K562 (cell line): ENCODE measurements around the gene GUCA1A. TPM values are rescaled to one million over a fixed set of nuclear protein-coding genes. Genes with fewer than 3 reads are reported as not detected.
A peak's percentile ranks its signal among the peaks of the same experiment; 100 is the strongest.

Experiments used
- ARHGAP35 ChIP-seq: fragments of 450-650 bp; IDR thresholded peaks from 2 replicates; pipeline ENCODE4 v1.6.1; 2018; ENCODE audit not compliant: partially characterized antibody
- CBX8 ChIP-seq: fragments of 200-600 bp; sonication (generic); IDR thresholded peaks from 2 replicates; pipeline ENCODE4 v1.6.1; 2012; ENCODE audit warnings: borderline replicate concordance, mixed run types, low read depth, mild to moderate bottlenecking, moderate library complexity, mixed read lengths, low read length, control low read depth, inconsistent platforms; ENCODE audit not compliant: poor library complexity, severe bottlenecking; ENCODE audit errors: extremely low read depth
- ESRRA ChIP-seq: fragments of 450-650 bp; IDR thresholded peaks from 2 replicates; pipeline ENCODE4 v1.6.1; 2014; ENCODE audit warnings: low read depth, mild to moderate bottlenecking, moderate library complexity, borderline replicate concordance
- GATA2 ChIP-seq: sonication (generic); formaldehyde crosslinking; IDR thresholded peaks from 2 replicates; pipeline ENCODE4 v1.4.0; 2020; ENCODE audit warnings: mild to moderate bottlenecking, missing genetic modification reagents
- NCOA2 ChIP-seq, 2 experiments: fragments of 450-650 bp; IDR thresholded peaks; 2 replicates each; pipeline ENCODE4 v1.6.1; 2018; ENCODE audit warnings: mild to moderate bottlenecking in 2 of 2, moderate library complexity in 1 of 2; ENCODE audit not compliant: partially characterized antibody in 2 of 2
- NFIC ChIP-seq: fragments of 450-650 bp; IDR thresholded peaks from 2 replicates; pipeline ENCODE4 v1.6.1; 2017; ENCODE audit warnings: mild to moderate bottlenecking, inconsistent platforms
- POU5F1 ChIP-seq: fragments of 150-350 bp; IDR thresholded peaks from 2 replicates; pipeline ENCODE4 v1.6.1; 2014; ENCODE audit warnings: borderline replicate concordance, low read length, low read depth, mild to moderate bottlenecking; ENCODE audit not compliant: partially characterized antibody
- SAFB ChIP-seq: fragments of 200-400 bp; formaldehyde crosslinking; IDR thresholded peaks from 2 replicates; pipeline ENCODE4 v1.6.1; 2017; ENCODE audit warnings: low read depth, low read length, borderline replicate concordance
- SMAD2 ChIP-seq: fragments of 150-350 bp; IDR thresholded peaks from 2 replicates; pipeline ENCODE4 v1.6.1; 2014; ENCODE audit warnings: low read depth, mild to moderate bottlenecking, low read length
- STAT6 ChIP-seq: sonication (generic); formaldehyde crosslinking; IDR thresholded peaks from 2 replicates; pipeline ENCODE4 v1.8.1; 2023; ENCODE audit warnings: mild to moderate bottlenecking, missing genetic modification reagents
- THAP12 ChIP-seq: fragments of 250-450 bp; sonication (Bioruptor Pico); IDR thresholded peaks from 2 replicates; pipeline ENCODE4 v1.9.0; 2021; ENCODE audit warnings: mild to moderate bottlenecking, inconsistent platforms
- ZBTB8A ChIP-seq: fragments of 450-650 bp; IDR thresholded peaks from 2 replicates; pipeline ENCODE4 v1.6.1; 2018; ENCODE audit warnings: mild to moderate bottlenecking, moderate library complexity; ENCODE audit not compliant: partially characterized antibody
- ZFP30 ChIP-seq: fragments of 250-450 bp; sonication (Bioruptor Pico); IDR thresholded peaks from 2 replicates; pipeline ENCODE4 v1.8.0; 2022; ENCODE audit warnings: moderate library complexity, mild to moderate bottlenecking, inconsistent platforms, borderline replicate concordance
- ZFX ChIP-seq: sonication (generic); formaldehyde crosslinking; IDR thresholded peaks from 2 replicates; pipeline ENCODE4 v1.8.0; 2022; ENCODE audit warnings: mild to moderate bottlenecking, missing genetic modification reagents, moderate library complexity
- ZNF184 ChIP-seq: sonication (generic); formaldehyde crosslinking; IDR thresholded peaks from 2 replicates; pipeline ENCODE4 v1.5.0; 2020; ENCODE audit warnings: missing genetic modification reagents
- polyA plus RNA-seq, 8 experiments: library from polyadenylated mRNA; depleted of rRNA in 4 of 8; stranded (reverse) in 5 of 8; unstranded in 3 of 8; fragments of >200 nt; fragmentation: Nextera tagmentation in 2 of 8; fragmentation: Illumina TruSeq in 1 of 8; extraction: Ambion mirVana in 2 of 8; extraction: Trizol in 1 of 8; gene quantifications; 2 replicates each; pipeline versions ENCODE4 v1.2.1 to v1.2.3, GENCODE V29; 2011 to 2014; ENCODE audit warnings: inconsistent platforms in 1 of 8, missing spikeins in 1 of 8
- total RNA-seq, 7 experiments: library from RNA; depleted of rRNA in 6 of 7; stranded (reverse); fragments of >200 nt in 6 of 7; fragmentation: Illumina TruSeq in 2 of 7; extraction: Trizol in 2 of 7; gene quantifications; 2 replicates each; pipeline versions ENCODE4 v1.2.1 to v1.2.3, GENCODE V29; 2011 to 2021; ENCODE audit warnings: low replicate concordance in 1 of 7
- TF ChIP-seq, protein P1 (sequence below): fragments of 450-650 bp; IDR thresholded peaks from 2 replicates; pipeline ENCODE4 v1.6.1; 2018; ENCODE audit warnings: mild to moderate bottlenecking, low read depth; ENCODE audit not compliant: partially characterized antibody
- TF ChIP-seq, protein P2 (sequence below), 2 experiments: IDR thresholded peaks in 1 of 2; conservative IDR thresholded peaks in 1 of 2; 2 replicates each; pipeline ENCODE4 v1.6.1; 2016; ENCODE audit warnings: low read depth in 2 of 2, mild to moderate bottlenecking in 1 of 2, missing compliant biosample characterization in 1 of 2, missing genetic modification characterization in 1 of 2, moderate library complexity in 1 of 2

Gene GUCA1A
- total and polyA plus RNA-seq, 9 of the 15 experiments (the other 6 are each of a cell fraction or from before 2014, with no cell fraction given): not detected

GRCh38 chr6:42226645-42227143 lies 53.5 kb downstream of the GUCA1A start (continued):
- TF ChIP-seq GATA2: no peak
- TF ChIP-seq ZNF184 (CRISPR knock-in tag): no peak
- no peak for TF ChIP-seq ZFX (CRISPR knock-in tag)
- TF ChIP-seq STAT6 (CRISPR knock-in tag): no peak
- TF ChIP-seq NCOA2 (IDR thresholded peaks at IDR 0.05; ENCODE audit: partially characterized antibody in 2 of 2): no peak
- no peak for TF ChIP-seq ZFP30 (CRISPR knock-in tag)
- TF ChIP-seq ARHGAP35: no peak
- no peak for TF ChIP-seq ZBTB8A
- TF ChIP-seq NFIC: peak; percentile 59
- no peak for TF ChIP-seq SMAD2
- no peak for TF ChIP-seq THAP12 (CRISPR knock-in tag)
- TF ChIP-seq, protein P1, sequence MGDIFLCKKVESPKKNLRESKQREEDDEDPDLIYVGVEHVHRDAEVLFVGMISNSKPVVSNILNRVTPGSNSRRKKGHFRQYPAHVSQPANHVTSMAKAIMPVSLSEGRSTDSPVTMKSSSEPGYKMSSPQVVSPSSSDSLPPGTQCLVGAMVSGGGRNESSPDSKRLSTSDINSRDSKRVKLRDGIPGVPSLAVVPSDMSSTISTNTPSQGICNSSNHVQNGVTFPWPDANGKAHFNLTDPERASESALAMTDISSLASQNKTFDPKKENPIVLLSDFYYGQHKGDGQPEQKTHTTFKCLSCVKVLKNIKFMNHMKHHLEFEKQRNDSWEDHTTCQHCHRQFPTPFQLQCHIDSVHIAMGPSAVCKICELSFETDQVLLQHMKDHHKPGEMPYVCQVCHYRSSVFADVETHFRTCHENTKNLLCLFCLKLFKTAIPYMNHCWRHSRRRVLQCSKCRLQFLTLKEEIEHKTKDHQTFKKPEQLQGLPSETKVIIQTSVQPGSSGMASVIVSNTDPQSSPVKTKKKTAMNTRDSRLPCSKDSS: peak; percentile 11
- TF ChIP-seq, protein P2, sequence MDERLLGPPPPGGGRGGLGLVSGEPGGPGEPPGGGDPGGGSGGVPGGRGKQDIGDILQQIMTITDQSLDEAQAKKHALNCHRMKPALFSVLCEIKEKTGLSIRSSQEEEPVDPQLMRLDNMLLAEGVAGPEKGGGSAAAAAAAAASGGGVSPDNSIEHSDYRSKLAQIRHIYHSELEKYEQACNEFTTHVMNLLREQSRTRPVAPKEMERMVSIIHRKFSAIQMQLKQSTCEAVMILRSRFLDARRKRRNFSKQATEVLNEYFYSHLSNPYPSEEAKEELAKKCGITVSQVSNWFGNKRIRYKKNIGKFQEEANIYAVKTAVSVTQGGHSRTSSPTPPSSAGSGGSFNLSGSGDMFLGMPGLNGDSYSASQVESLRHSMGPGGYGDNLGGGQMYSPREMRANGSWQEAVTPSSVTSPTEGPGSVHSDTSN (CRISPR knock-in tag; IDR thresholded peaks at IDR 0.05; ENCODE audit: low read depth): no peak
- TF ChIP-seq, protein P2 (tag; conservative IDR thresholded peaks at IDR 0.05; ENCODE audit: low read depth): no peak
- TF ChIP-seq CBX8: no peak
- TF ChIP-seq SAFB: no peak
- TF ChIP-seq POU5F1: no peak
- no peak for TF ChIP-seq ESRRA
